Loucy (cell line): ENCODE results near the gene ZNF358.

Experiments used
- H2AFZ ChIP-seq: fragments of 200-600 bp; sonication (generic); 2 replicates; pipeline ENCODE4 v1.6.0; 2016; ENCODE audit warnings: antibody characterized with exemption, mild to moderate bottlenecking, low read length, moderate library complexity
- H3F3A ChIP-seq: fragments of 200-600 bp; 2 replicates; pipeline ENCODE4 v1.6.0; 2016; ENCODE audit warnings: antibody characterized with exemption, low read depth, mild to moderate bottlenecking
- H3K27me3 ChIP-seq: fragments of 200-600 bp; sonication (generic); 2 replicates; pipeline ENCODE4 v1.6.1; 2014; ENCODE audit warnings: low read length, mild to moderate bottlenecking; ENCODE audit not compliant: insufficient read depth, poor library complexity, severe bottlenecking
- H3K36me3 ChIP-seq: fragments of 200-600 bp; sonication (generic); 2 replicates; pipeline ENCODE4 v1.6.1; 2016; ENCODE audit warnings: low read length; ENCODE audit not compliant: insufficient read depth
- H3K4me1 ChIP-seq: fragments of 200-600 bp; sonication (generic); 2 replicates; pipeline ENCODE4 v1.5.1; 2014; ENCODE audit warnings: low read length, mild to moderate bottlenecking; ENCODE audit not compliant: insufficient read depth, poor library complexity, severe bottlenecking
- H3K4me2 ChIP-seq: fragments of 200-600 bp; sonication (generic); 2 replicates; pipeline ENCODE4 v1.6.0; 2014; ENCODE audit warnings: antibody characterized with exemption, low read length, low read depth, mild to moderate bottlenecking; ENCODE audit not compliant: poor library complexity, severe bottlenecking
- H3K4me3 ChIP-seq: fragments of 200-600 bp; sonication (generic); 2 replicates; pipeline ENCODE4 v1.5.1; 2014; ENCODE audit warnings: low read length, mild to moderate bottlenecking, mixed read lengths; ENCODE audit not compliant: poor library complexity, severe bottlenecking
- H3K79me2 ChIP-seq: fragments of 200-600 bp; sonication (generic); 2 replicates; pipeline ENCODE4 v1.6.1; 2014; ENCODE audit warnings: low read length; ENCODE audit not compliant: insufficient read depth
- H3K9ac ChIP-seq: fragments of 200-600 bp; sonication (generic); 2 replicates; pipeline ENCODE4 v1.6.0; 2014; ENCODE audit warnings: mild to moderate bottlenecking, low read depth, low read length, moderate library complexity; ENCODE audit not compliant: poor library complexity, severe bottlenecking
- H3K9me2 ChIP-seq: fragments of 200-600 bp; sonication (generic); replicated peaks from 2 replicates; pipeline ENCODE4 v1.6.1; 2016; ENCODE audit warnings: low read depth, low read length, mixed read lengths
- H3K9me3 ChIP-seq: fragments of 200-600 bp; sonication (generic); 2 replicates; pipeline ENCODE4 v1.6.1; 2014; ENCODE audit warnings: mild to moderate bottlenecking, antibody characterized with exemption, low read length, low read depth; ENCODE audit not compliant: insufficient read depth
- H4K20me1 ChIP-seq: fragments of 200-600 bp; sonication (generic); 2 replicates; pipeline ENCODE4 v1.6.0; 2014; ENCODE audit warnings: antibody characterized with exemption, low read length, mild to moderate bottlenecking; ENCODE audit not compliant: insufficient read depth, poor library complexity, severe bottlenecking
- CTCF ChIP-seq: fragments of 200-600 bp; sonication (generic); conservative IDR thresholded peaks from 2 replicates; pipeline ENCODE4 v1.5.1; 2014; ENCODE audit warnings: mild to moderate bottlenecking, antibody characterized with exemption, low read length
- EZH2phosphoT487 ChIP-seq: fragments of 200-600 bp; IDR thresholded peaks from 2 replicates; pipeline ENCODE4 v1.6.1; 2018; ENCODE audit warnings: antibody characterized with exemption, mild to moderate bottlenecking, moderate library complexity, borderline replicate concordance

ZNF358 gene

GRCh38 chr19:7515645-7516151, at the start of gene ZNF358:
Gene ZNF358 (plus strand): TSS chr19:7516103. CDS start chr19:7519243, 3,140 bp downstream.
- Histone ChIP-seq H3K4me3 (peak within 1 kb of the TSS; percentile 93), H3K79me2 (peaks cover 6% of the 10 kb centered on the region), H4K20me1 (no peaks in the 10 kb centered on the region), H3K27me3 (no peaks in the 10 kb centered on the region), H3K9me2 (no peaks in the 10 kb centered on the region), H3K36me3 (no peaks in the 10 kb centered on the region), H3K4me2 (peak within 1 kb of the TSS; percentile 99), H2AFZ (peak within 1 kb of the TSS; percentile 97), H3K4me1 (peaks cover 15% of the 10 kb centered on the region), H3K9ac (peak within 1 kb of the TSS; percentile 86), H3F3A (no peaks in the 10 kb centered on the region), H3K9me3 (no peaks in the 10 kb centered on the region)
- no peak for TF ChIP-seq CTCF
- no peak for TF ChIP-seq EZH2phosphoT487

GRCh38 chr19:7467009-7467989, 48.6 kb upstream of the ZNF358 start:
- TF ChIP-seq CTCF (no peak), EZH2phosphoT487 (no peak)
- Histone ChIP-seq H3K36me3 (peaks cover 89% of the 10 kb centered on the region; the same call in 1 of the 2 replicates), H3K4me1 (no peaks in the 10 kb centered on the region)

GRCh38 chr19:7468840-7469239, 47.1 kb upstream of the ZNF358 start:
- H3K9me3 ChIP-seq: no peaks in the 10 kb centered on the region
- H3K9me2 ChIP-seq: no peaks in the 10 kb centered on the region
- H3K4me3 ChIP-seq: no peak overlapping the region
- H3K27me3 ChIP-seq: no peaks in the 10 kb centered on the region
- no peaks in the 10 kb centered on the region for H3F3A ChIP-seq
- no peak overlapping the region for H3K4me2 ChIP-seq
- peaks cover 81% of the 10 kb centered on the region; the same call in 1 of the 2 replicates for H3K36me3 ChIP-seq
- no peaks in the 10 kb centered on the region for H3K4me1 ChIP-seq
- H2AFZ ChIP-seq: no peak overlapping the region
- TF ChIP-seq CTCF (no peak), EZH2phosphoT487 (no peak)
- H3K9ac ChIP-seq: no peak overlapping the region
- H3K79me2 ChIP-seq: no peaks in the 10 kb centered on the region
- no peaks in the 10 kb centered on the region for H4K20me1 ChIP-seq

More at GRCh38 chr19:7467009-7467989, 48.6 kb upstream of the ZNF358 start:
- Histone ChIP-seq H3K4me2 (no peak overlapping the region), H3F3A (no peaks in the 10 kb centered on the region), H3K9me2 (no peaks in the 10 kb centered on the region), H3K27me3 (no peaks in the 10 kb centered on the region), H3K79me2 (no peaks in the 10 kb centered on the region), H3K4me3 (no peak overlapping the region), H2AFZ (no peak overlapping the region), H3K9ac (no peak overlapping the region), H3K9me3 (no peaks in the 10 kb centered on the region), H4K20me1 (no peaks in the 10 kb centered on the region)
